HEK293T (cell line): Measurements from ENCODE around the gene KCNH1.
"Not testable (repeated sequence)": the region's sequence is repeated elsewhere in the genome, so short reads cannot be mapped to it uniquely, and the experiment has no call there.

ENCODE experiments used
- CTCF ChIA-PET: fragments of 350-600 bp; formaldehyde crosslinking; extraction: SDS; loops from one replicate; lab custom pipeline; 2021; ENCODE audit warnings: antibody characterized with exemption, inconsistent platforms; lab: Yijun Ruan, JAX
- POLR2A ChIA-PET: fragments of 350-600 bp; formaldehyde crosslinking; extraction: SDS; loops from one replicate; lab custom pipeline; 2020; ENCODE audit warnings: antibody characterized with exemption, inconsistent platforms; lab: Yijun Ruan, JAX
- DNase-seq: peaks from one replicate; pipeline ENCODE4 v3.0.0; 2012; ENCODE audit warnings: mixed read lengths; ENCODE audit errors: extremely low spot score
- ARNT ChIP-seq: fragments of 450-650 bp; IDR thresholded peaks from 2 replicates; pipeline ENCODE4 v1.6.1; 2017; ENCODE audit warnings: mild to moderate bottlenecking
- BHLHE40 ChIP-seq: fragments of 450-650 bp; IDR thresholded peaks from 2 replicates; pipeline ENCODE4 v1.6.1; 2016; ENCODE audit warnings: mild to moderate bottlenecking, moderate library complexity, borderline replicate concordance
- CTBP1 ChIP-seq: fragments of 450-650 bp; IDR thresholded peaks from 2 replicates; pipeline ENCODE4 v1.6.1; 2016; ENCODE audit warnings: borderline replicate concordance
- ELF4 ChIP-seq: fragments of 450-650 bp; IDR thresholded peaks from 2 replicates; pipeline ENCODE4 v1.6.1; 2017; ENCODE audit warnings: antibody characterized with exemption
- FOXA1 ChIP-seq: fragments of 450-650 bp; IDR thresholded peaks from 2 replicates; pipeline ENCODE4 v1.6.1; 2016; ENCODE audit warnings: mild to moderate bottlenecking
- FOXK2 ChIP-seq: fragments of 450-650 bp; IDR thresholded peaks from 2 replicates; pipeline ENCODE4 v1.6.1; 2016; ENCODE audit warnings: mild to moderate bottlenecking
- FOXM1 ChIP-seq: fragments of 450-650 bp; IDR thresholded peaks from 2 replicates; pipeline ENCODE4 v1.6.1; 2017; ENCODE audit warnings: mild to moderate bottlenecking, borderline replicate concordance
- HDGF ChIP-seq: fragments of 450-650 bp; IDR thresholded peaks from 2 replicates; pipeline ENCODE4 v1.6.1; 2017; ENCODE audit warnings: antibody characterized with exemption, borderline replicate concordance
- L3MBTL2 ChIP-seq: fragments of 450-650 bp; conservative IDR thresholded peaks from 2 replicates; pipeline ENCODE4 v1.6.1; 2016; ENCODE audit warnings: mild to moderate bottlenecking
- LEF1 ChIP-seq: fragments of 450-650 bp; IDR thresholded peaks from 2 replicates; pipeline ENCODE4 v1.6.1; 2017; ENCODE audit warnings: mild to moderate bottlenecking, borderline replicate concordance
- NFRKB ChIP-seq: fragments of 450-650 bp; IDR thresholded peaks from 2 replicates; pipeline ENCODE4 v1.6.1; 2016; ENCODE audit warnings: mild to moderate bottlenecking, moderate library complexity
- SP1 ChIP-seq: fragments of 450-650 bp; IDR thresholded peaks from 2 replicates; pipeline ENCODE4 v1.6.1; 2017
- SUZ12 ChIP-seq: fragments of 450-650 bp; IDR thresholded peaks from 2 replicates; pipeline ENCODE4 v1.6.1; 2016; ENCODE audit warnings: mild to moderate bottlenecking
- TARDBP ChIP-seq: fragments of 450-650 bp; IDR thresholded peaks from 2 replicates; pipeline ENCODE4 v1.6.1; 2016
- ZNF384 ChIP-seq: fragments of 450-650 bp; IDR thresholded peaks from 2 replicates; pipeline ENCODE4 v1.6.1; 2016
- TF ChIP-seq, protein P1 (sequence below): fragments of 450-650 bp; IDR thresholded peaks from 2 replicates; pipeline ENCODE4 v1.6.1; 2016

Gene KCNH1

GRCh38 chr1:210678306-210678705, 455.6 kb downstream of the KCNH1 start:
- TF ChIP-seq LEF1 (no peak), NFRKB (no peak), CTBP1 (no peak), SUZ12 (no peak), ZNF384 (no peak), BHLHE40 (no peak)
- ChIA-PET POLR2A (no interaction called here), CTCF (no interaction called here)
- no peak for DNase-seq

DNA sequence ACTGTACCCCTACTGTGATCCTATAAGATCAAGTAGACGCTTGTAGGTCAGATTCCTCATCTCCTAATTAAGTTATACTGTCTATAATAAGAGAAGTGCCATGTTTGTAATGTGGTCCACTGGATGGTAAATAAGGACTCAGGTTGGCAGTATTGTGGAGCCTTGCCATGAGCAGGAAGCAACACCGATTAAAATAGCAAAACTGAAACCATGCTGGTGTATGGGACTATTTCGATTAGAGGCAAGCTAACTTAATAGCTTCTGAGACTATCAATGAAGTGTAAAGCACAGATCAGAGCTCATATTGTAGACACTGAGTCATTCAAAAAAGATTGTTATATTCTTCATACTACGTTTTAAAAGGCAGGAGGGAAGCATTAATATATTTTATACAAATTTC, 456.4 kb downstream of the KCNH1 start:
- no peak for TF ChIP-seq NFRKB
- TF ChIP-seq FOXM1: no peak
- POLR2A ChIA-PET: no interaction called here
- CTCF ChIA-PET: no interaction called here
- no peak for DNase-seq

GRCh38 chr1:210676539-210676938, 457.4 kb downstream of the KCNH1 start:
- DNase-seq: no peak
- ChIA-PET POLR2A (no interaction called here), CTCF (no interaction called here)
- no peak for TF ChIP-seq L3MBTL2
- no peak for TF ChIP-seq HDGF

- TF ChIP-seq TARDBP (no peak), ELF4 (no peak), LEF1 (no peak), CTBP1 (no peak), NFRKB (no peak), ARNT (no peak), BHLHE40 (no peak), SP1 (no peak), L3MBTL2 (no peak), FOXA1 (no peak), FOXM1 (no peak), HDGF (no peak), ZNF384 (no peak)
- ChIA-PET CTCF (no interaction called here), POLR2A (no interaction called here)
- DNase-seq: no peak
Measured at GRCh38 chr1:210674151-210674550, 459.8 kb downstream of the KCNH1 start.

GRCh38 chr1:210669951-210670350, 464.0 kb downstream of the KCNH1 start:
- ChIA-PET POLR2A (no interaction called here), CTCF (no interaction called here)
- no peak for TF ChIP-seq FOXK2
- no peak for TF ChIP-seq BHLHE40
- TF ChIP-seq ARNT: no peak
- TF ChIP-seq SP1: no peak
- DNase-seq: no peak

- ChIA-PET POLR2A (no interaction called here), CTCF (no interaction called here)
- TF ChIP-seq FOXA1 (no peak), ZNF384 (no peak), BHLHE40 (no peak), SP1 (no peak), FOXM1 (no peak), L3MBTL2 (no peak), LEF1 (no peak), CTBP1 (no peak)
- no peak for DNase-seq
Measured at GRCh38 chr1:210663730-210664573, 470.0 kb downstream of the KCNH1 start.

GRCh38 chr1:210662291-210663050, 471.5 kb downstream of the KCNH1 start:
- ChIA-PET CTCF (no interaction called here), POLR2A (no interaction called here)
- DNase-seq: no peak
- TF ChIP-seq FOXM1: no peak
- no peak for TF ChIP-seq FOXA1
- TF ChIP-seq LEF1: no peak
- TF ChIP-seq L3MBTL2: no peak
- no peak for TF ChIP-seq ARNT
- no peak for TF ChIP-seq NFRKB
- no peak for TF ChIP-seq CTBP1
- no peak for TF ChIP-seq FOXK2
- TF ChIP-seq, protein P1, sequence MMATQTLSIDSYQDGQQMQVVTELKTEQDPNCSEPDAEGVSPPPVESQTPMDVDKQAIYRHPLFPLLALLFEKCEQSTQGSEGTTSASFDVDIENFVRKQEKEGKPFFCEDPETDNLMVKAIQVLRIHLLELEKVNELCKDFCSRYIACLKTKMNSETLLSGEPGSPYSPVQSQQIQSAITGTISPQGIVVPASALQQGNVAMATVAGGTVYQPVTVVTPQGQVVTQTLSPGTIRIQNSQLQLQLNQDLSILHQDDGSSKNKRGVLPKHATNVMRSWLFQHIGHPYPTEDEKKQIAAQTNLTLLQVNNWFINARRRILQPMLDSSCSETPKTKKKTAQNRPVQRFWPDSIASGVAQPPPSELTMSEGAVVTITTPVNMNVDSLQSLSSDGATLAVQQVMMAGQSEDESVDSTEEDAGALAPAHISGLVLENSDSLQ: no peak
- no peak for TF ChIP-seq BHLHE40
- no peak for TF ChIP-seq SP1
- no peak for TF ChIP-seq SUZ12
- TF ChIP-seq TARDBP: no peak
- TF ChIP-seq ZNF384: no peak
- no peak for TF ChIP-seq ELF4
- no peak for TF ChIP-seq HDGF

GRCh38 chr1:210661520-210661919, 472.4 kb downstream of the KCNH1 start:
- CTCF ChIA-PET, DNase-seq, POLR2A ChIA-PET: not testable (repeated sequence)
